HepG2 (cell line): ENCODE measurements around the gene REEP3. TPM values are rescaled to one million over a fixed set of nuclear protein-coding genes. Genes with fewer than 3 reads are reported as not detected.

ENCODE experiments used
- ATAC-seq: fragments of 200-7000 bp; cut with Tn5 transposase; 3 replicates; pipeline ENCODE4 v1.9.1; 2020; ENCODE audit warnings: mild to moderate bottlenecking, moderate library complexity
- BruUV-seq: library from RNA; stranded (reverse); fragments of 400-500 nt; replicated peaks from 2 replicates; lab custom pipeline; 2021; lab: Mats Ljungman, UMichigan
- CTCF ChIA-PET: fragments of 300-600 bp; formaldehyde crosslinking; extraction: SDS; loops from one replicate; lab custom pipeline; 2021; ENCODE audit warnings: low total read pairs, inconsistent platforms, low intra/inter-chr PET ratio; lab: Yijun Ruan, JAX
- POLR2A ChIA-PET: fragments of 350-600 bp; sonication (Branson Sonifier 250); formaldehyde crosslinking; loops from one replicate; lab custom pipeline; 2020; ENCODE audit warnings: antibody characterized with exemption, inconsistent platforms; lab: Yijun Ruan, JAX
- DNase-seq: peaks from one replicate; pipeline ENCODE4 v3.0.0-alpha.2; 2015; ENCODE audit warnings: low spot score
- FAIRE-seq: peaks from 3 replicates; lab custom pipeline; 2011; peaks lifted over from hg19 to GRCh38; lab: Jason Lieb, UNC
- H2AFZ ChIP-seq: one replicate; pipeline ENCODE4 v1.6.1; 2011; ENCODE audit warnings: low read length, inconsistent platforms
- H3K27ac ChIP-seq: fragments of 300-600 bp; 3 replicates; pipeline ENCODE4 v1.8.0; 2011; ENCODE audit warnings: mixed run types, mild to moderate bottlenecking, mixed read lengths, low read length, inconsistent platforms; ENCODE audit not compliant: insufficient read depth; ENCODE audit errors: extremely low read length
- H3K27me3 ChIP-seq, 2 experiments: fragments of 200-600 bp in 1 of 2; 2 replicates in 1 of 2; 3 replicates in 1 of 2; pipeline versions ENCODE4 v1.6.0 to v1.8.0; 2011; ENCODE audit warnings: low read length in 2 of 2, mild to moderate bottlenecking in 2 of 2, moderate library complexity in 2 of 2, inconsistent platforms in 1 of 2; ENCODE audit not compliant: insufficient read depth in 2 of 2, control insufficient read depth in 1 of 2
- H3K36me3 ChIP-seq, 2 experiments: fragments of 200-600 bp in 1 of 2; replicated peaks in 1 of 2; 2 replicates in 1 of 2; 3 replicates in 1 of 2; pipeline versions ENCODE4 v1.5.1 to v1.8.0; 2011; ENCODE audit warnings: low read length in 2 of 2, inconsistent platforms in 1 of 2; ENCODE audit not compliant: insufficient read depth in 2 of 2, control insufficient read depth in 1 of 2
- H3K4me1 ChIP-seq: 2 replicates; pipeline ENCODE4 v1.5.1; 2012; ENCODE audit warnings: low read length, inconsistent platforms; ENCODE audit not compliant: insufficient read depth
- H3K4me2 ChIP-seq: 2 replicates; pipeline ENCODE4 v1.6.0; 2011; ENCODE audit warnings: low read depth, low read length, inconsistent platforms
- H3K4me3 ChIP-seq, 3 experiments: fragments of 200-600 bp in 1 of 3; sonication (generic), shearing (Covaris generic) in 1 of 3; replicated peaks in 1 of 3; 2 replicates each; pipeline ENCODE4 v1.5.1; 2011 to 2016; ENCODE audit warnings: low read length in 3 of 3, inconsistent platforms in 2 of 3, low read depth in 2 of 3, mild to moderate bottlenecking in 2 of 3, control low read depth in 1 of 3, mixed read lengths in 1 of 3; ENCODE audit not compliant: insufficient read depth in 1 of 3
- H3K79me2 ChIP-seq: one replicate; pipeline ENCODE4 v1.6.1; 2011; ENCODE audit warnings: low read length, inconsistent platforms; ENCODE audit not compliant: insufficient read depth
- H3K9ac ChIP-seq: 2 replicates; pipeline ENCODE4 v1.6.0; 2011; ENCODE audit warnings: mild to moderate bottlenecking, low read depth, low read length, inconsistent platforms; ENCODE audit not compliant: insufficient read depth
- H3K9me3 ChIP-seq: 2 replicates; pipeline ENCODE4 v1.5.1; 2012; ENCODE audit warnings: mild to moderate bottlenecking, low read length
- H4K20me1 ChIP-seq: 2 replicates; pipeline ENCODE4 v1.6.0; 2011; ENCODE audit warnings: inconsistent platforms, mild to moderate bottlenecking, low read length, moderate library complexity; ENCODE audit not compliant: insufficient read depth
- FOXA3 ChIP-seq: IDR thresholded peaks from 2 replicates; pipeline ENCODE4 v1.6.1; 2016; ENCODE audit warnings: missing genetic modification reagents, missing compliant biosample characterization
- GABPB1 ChIP-seq: IDR thresholded peaks from 2 replicates; pipeline ENCODE4 v1.6.1; 2016; ENCODE audit warnings: mild to moderate bottlenecking, missing genetic modification reagents, moderate library complexity, missing compliant biosample characterization
- HNF4A ChIP-seq: sonication (generic); formaldehyde crosslinking; IDR thresholded peaks from 2 replicates; pipeline ENCODE4 v1.4.0; 2020; ENCODE audit warnings: missing genetic modification reagents
- NR2C2 ChIP-seq: sonication (generic); formaldehyde crosslinking; IDR thresholded peaks from 2 replicates; pipeline ENCODE4 v1.4.0; 2020; ENCODE audit warnings: missing genetic modification reagents, mild to moderate bottlenecking, moderate library complexity, borderline replicate concordance
- NR2F6 ChIP-seq, 2 experiments: IDR thresholded peaks; 2 replicates each; pipeline ENCODE4 v1.6.1; 2016; ENCODE audit warnings: antibody characterized with exemption in 1 of 2, mild to moderate bottlenecking in 1 of 2
- SALL1 ChIP-seq: sonication (generic); formaldehyde crosslinking; IDR thresholded peaks from 2 replicates; pipeline ENCODE4 v1.8.0; 2022; ENCODE audit warnings: mild to moderate bottlenecking, missing genetic modification reagents
- WIZ ChIP-seq: sonication (generic); formaldehyde crosslinking; IDR thresholded peaks from 2 replicates; pipeline ENCODE4 v1.5.1; 2020; ENCODE audit warnings: mild to moderate bottlenecking, missing genetic modification reagents
- ZNF12 ChIP-seq: sonication (generic); formaldehyde crosslinking; IDR thresholded peaks from 2 replicates; pipeline ENCODE4 v1.5.0; 2020; ENCODE audit warnings: missing genetic modification reagents
- ZNF17 ChIP-seq: sonication (generic); formaldehyde crosslinking; IDR thresholded peaks from 2 replicates; pipeline ENCODE4 v1.5.0; 2020; ENCODE audit warnings: mild to moderate bottlenecking, missing genetic modification reagents
- ZNF326 ChIP-seq: sonication (generic); formaldehyde crosslinking; IDR thresholded peaks from 2 replicates; pipeline ENCODE4 v1.4.0; 2020; ENCODE audit warnings: missing genetic modification reagents, borderline replicate concordance
- ZNF383 ChIP-seq: sonication (generic); formaldehyde crosslinking; IDR thresholded peaks from 2 replicates; pipeline ENCODE4 v1.4.0; 2020; ENCODE audit warnings: missing genetic modification reagents, mild to moderate bottlenecking, borderline replicate concordance
- ZNF775 ChIP-seq: sonication (generic); formaldehyde crosslinking; IDR thresholded peaks from 2 replicates; pipeline ENCODE4 v1.4.0; 2020; ENCODE audit warnings: missing genetic modification reagents, mild to moderate bottlenecking, moderate library complexity, borderline replicate concordance
- ZNF776 ChIP-seq: sonication (generic); formaldehyde crosslinking; IDR thresholded peaks from 2 replicates; pipeline ENCODE4 v1.4.0; 2020; ENCODE audit warnings: mild to moderate bottlenecking, missing genetic modification reagents
- WGBS: methylation state at CpG from one replicate; pipeline ENCODE4 v1.1.6; 2017; ENCODE audit warnings: low lambda C conversion rate; 5-methylcytosine and 5-hydroxymethylcytosine counted together
- in situ Hi-C: cut with HindIII; loops from 2 replicates; pipeline ENCODE4 v1.10.0; 2017; ENCODE audit warnings: low pct_unique_long_range_greater_than_20kb; ENCODE audit not compliant: extremely low pct_ligation_motif_present
- intact Hi-C: fragments of 100-400 bp; cut with micrococcal nuclease; formaldehyde crosslinking; loops from one replicate; pipeline ENCODE4 v1.10.0; 2022; ENCODE audit not compliant: unreplicated experiment
- polyA plus RNA-seq, 8 experiments: library from polyadenylated mRNA; depleted of rRNA in 3 of 8; stranded (reverse) in 7 of 8; unstranded in 1 of 8; fragments of >200 nt; fragmentation: Illumina TruSeq in 4 of 8; extraction: Trizol in 4 of 8; gene quantifications; 2 replicates each; pipeline versions ENCODE4 v1.2.1 to v1.2.3, GENCODE V29; 2011 to 2016; ENCODE audit warnings: low read depth in 4 of 8, missing spikeins in 1 of 8, mixed read lengths in 1 of 8; ENCODE audit not compliant: insufficient read depth in 1 of 8
- total RNA-seq, 5 experiments: library from RNA; depleted of rRNA; stranded (reverse); fragments of >200 nt; fragmentation: Illumina TruSeq; extraction: Trizol; gene quantifications; 2 replicates each; pipeline ENCODE4 v1.2.3, GENCODE V29; 2016; ENCODE audit warnings: low read depth in 1 of 5
- TF ChIP-seq, protein P1 (sequence below): sonication (generic); formaldehyde crosslinking; IDR thresholded peaks from 2 replicates; pipeline ENCODE4 v1.4.0; 2020; ENCODE audit warnings: missing genetic modification reagents, mild to moderate bottlenecking, borderline replicate concordance
- TF ChIP-seq, protein P2 (sequence below): sonication (generic); formaldehyde crosslinking; IDR thresholded peaks from 2 replicates; pipeline ENCODE4 v1.4.0; 2020; ENCODE audit warnings: mild to moderate bottlenecking, missing genetic modification reagents, borderline replicate concordance

REEP3 gene
- total and polyA plus RNA-seq, 2 of the 13 experiments (the other 11 are each of a cell fraction or from before 2014, with no cell fraction given) = 7.1 to 31.4 TPM

DNA sequence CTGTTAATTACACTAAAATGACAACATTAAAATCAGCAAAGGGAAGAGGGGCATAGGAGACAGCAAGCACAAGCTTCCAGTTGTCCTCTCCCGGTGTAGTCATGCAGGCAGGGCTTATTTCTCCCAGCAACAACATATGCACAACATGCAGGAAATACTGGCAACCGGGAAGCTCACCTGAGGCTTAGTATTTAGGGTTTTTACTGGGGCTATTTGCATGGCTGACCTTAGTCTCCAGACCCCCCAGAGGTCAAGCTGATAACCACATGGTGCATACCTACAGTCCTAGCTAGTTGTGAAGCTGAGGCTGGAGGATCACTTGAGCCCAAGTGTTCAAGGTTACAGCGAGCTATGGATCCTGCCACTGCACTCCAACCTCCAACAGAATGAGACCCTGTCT, 42.6 kb upstream of the REEP3 start:
- H3K9ac ChIP-seq = no peak overlapping the region
- H3K4me3 ChIP-seq = no peak overlapping the region
- no TSS peak for BruUV-seq
- peaks cover 39% of the 10 kb centered on the region for H3K4me1 ChIP-seq
- no peaks in the 10 kb centered on the region for H3K36me3 ChIP-seq
- in situ Hi-C loops = no loop called here
- 33% methylated on average over 3 of the region's 3 CpGs for WGBS
- no peak for DNase-seq
- H3K9me3 ChIP-seq = no peaks in the 10 kb centered on the region
- peaks cover 87% of the 10 kb centered on the region for H3K79me2 ChIP-seq
- no peak overlapping the region for H2AFZ ChIP-seq
- CTCF ChIA-PET = no interaction called here
- peak; percentile 95 for ATAC-seq
- intact Hi-C loops = loop anchor here (5.0 kb wide), 1 partner anchor 39 kb away; no protein-coding TSS in a partner anchor
- FAIRE-seq = peak; percentile 58
- POLR2A ChIA-PET = interaction anchor here (0.9 kb wide), 1 partner anchor 28 kb away, joined by 3 read pairs; no protein-coding TSS in a partner anchor
- H3K4me2 ChIP-seq = peak overlapping the region; percentile 46
- no peaks in the 10 kb centered on the region for H3K27me3 ChIP-seq
- H3K27ac ChIP-seq = peak overlapping the region; percentile 37
- H4K20me1 ChIP-seq = peaks cover 13% of the 10 kb centered on the region; the same call in 1 of the 2 replicates
- TF ChIP-seq, protein P1, sequence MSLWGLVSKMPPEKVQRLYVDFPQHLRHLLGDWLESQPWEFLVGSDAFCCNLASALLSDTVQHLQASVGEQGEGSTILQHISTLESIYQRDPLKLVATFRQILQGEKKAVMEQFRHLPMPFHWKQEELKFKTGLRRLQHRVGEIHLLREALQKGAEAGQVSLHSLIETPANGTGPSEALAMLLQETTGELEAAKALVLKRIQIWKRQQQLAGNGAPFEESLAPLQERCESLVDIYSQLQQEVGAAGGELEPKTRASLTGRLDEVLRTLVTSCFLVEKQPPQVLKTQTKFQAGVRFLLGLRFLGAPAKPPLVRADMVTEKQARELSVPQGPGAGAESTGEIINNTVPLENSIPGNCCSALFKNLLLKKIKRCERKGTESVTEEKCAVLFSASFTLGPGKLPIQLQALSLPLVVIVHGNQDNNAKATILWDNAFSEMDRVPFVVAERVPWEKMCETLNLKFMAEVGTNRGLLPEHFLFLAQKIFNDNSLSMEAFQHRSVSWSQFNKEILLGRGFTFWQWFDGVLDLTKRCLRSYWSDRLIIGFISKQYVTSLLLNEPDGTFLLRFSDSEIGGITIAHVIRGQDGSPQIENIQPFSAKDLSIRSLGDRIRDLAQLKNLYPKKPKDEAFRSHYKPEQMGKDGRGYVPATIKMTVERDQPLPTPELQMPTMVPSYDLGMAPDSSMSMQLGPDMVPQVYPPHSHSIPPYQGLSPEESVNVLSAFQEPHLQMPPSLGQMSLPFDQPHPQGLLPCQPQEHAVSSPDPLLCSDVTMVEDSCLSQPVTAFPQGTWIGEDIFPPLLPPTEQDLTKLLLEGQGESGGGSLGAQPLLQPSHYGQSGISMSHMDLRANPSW (CRISPR knock-in tag) = 0 out of 2 replicates have a peak, but pooled peaks have one; percentile 31
- TF ChIP-seq ZNF776 (CRISPR knock-in tag) = no peak
- TF ChIP-seq ZNF17 (CRISPR knock-in tag) = no peak
- TF ChIP-seq FOXA3 (CRISPR knock-in tag) = no peak
- no peak; the same call in 1 of the 2 replicates for TF ChIP-seq HNF4A (CRISPR knock-in tag)
- TF ChIP-seq, protein P2, sequence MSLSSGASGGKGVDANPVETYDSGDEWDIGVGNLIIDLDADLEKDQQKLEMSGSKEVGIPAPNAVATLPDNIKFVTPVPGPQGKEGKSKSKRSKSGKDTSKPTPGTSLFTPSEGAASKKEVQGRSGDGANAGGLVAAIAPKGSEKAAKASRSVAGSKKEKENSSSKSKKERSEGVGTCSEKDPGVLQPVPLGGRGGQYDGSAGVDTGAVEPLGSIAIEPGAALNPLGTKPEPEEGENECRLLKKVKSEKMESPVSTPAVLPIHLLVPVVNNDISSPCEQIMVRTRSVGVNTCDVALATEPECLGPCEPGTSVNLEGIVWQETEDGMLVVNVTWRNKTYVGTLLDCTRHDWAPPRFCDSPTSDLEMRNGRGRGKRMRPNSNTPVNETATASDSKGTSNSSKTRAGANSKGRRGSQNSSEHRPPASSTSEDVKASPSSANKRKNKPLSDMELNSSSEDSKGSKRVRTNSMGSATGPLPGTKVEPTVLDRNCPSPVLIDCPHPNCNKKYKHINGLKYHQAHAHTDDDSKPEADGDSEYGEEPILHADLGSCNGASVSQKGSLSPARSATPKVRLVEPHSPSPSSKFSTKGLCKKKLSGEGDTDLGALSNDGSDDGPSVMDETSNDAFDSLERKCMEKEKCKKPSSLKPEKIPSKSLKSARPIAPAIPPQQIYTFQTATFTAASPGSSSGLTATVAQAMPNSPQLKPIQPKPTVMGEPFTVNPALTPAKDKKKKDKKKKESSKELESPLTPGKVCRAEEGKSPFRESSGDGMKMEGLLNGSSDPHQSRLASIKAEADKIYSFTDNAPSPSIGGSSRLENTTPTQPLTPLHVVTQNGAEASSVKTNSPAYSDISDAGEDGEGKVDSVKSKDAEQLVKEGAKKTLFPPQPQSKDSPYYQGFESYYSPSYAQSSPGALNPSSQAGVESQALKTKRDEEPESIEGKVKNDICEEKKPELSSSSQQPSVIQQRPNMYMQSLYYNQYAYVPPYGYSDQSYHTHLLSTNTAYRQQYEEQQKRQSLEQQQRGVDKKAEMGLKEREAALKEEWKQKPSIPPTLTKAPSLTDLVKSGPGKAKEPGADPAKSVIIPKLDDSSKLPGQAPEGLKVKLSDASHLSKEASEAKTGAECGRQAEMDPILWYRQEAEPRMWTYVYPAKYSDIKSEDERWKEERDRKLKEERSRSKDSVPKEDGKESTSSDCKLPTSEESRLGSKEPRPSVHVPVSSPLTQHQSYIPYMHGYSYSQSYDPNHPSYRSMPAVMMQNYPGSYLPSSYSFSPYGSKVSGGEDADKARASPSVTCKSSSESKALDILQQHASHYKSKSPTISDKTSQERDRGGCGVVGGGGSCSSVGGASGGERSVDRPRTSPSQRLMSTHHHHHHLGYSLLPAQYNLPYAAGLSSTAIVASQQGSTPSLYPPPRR (CRISPR knock-in tag) = no peak
- TF ChIP-seq ZNF326 = no peak
- peak; percentile 23; the same call in 1 of the 2 replicates for TF ChIP-seq SALL1
- TF ChIP-seq NR2F6 (IDR thresholded peaks at IDR 0.05) = peak; percentile 67
- TF ChIP-seq NR2F6 (CRISPR knock-in tag; IDR thresholded peaks at IDR 0.05) = peak; percentile 85
- no peak for TF ChIP-seq GABPB1 (CRISPR knock-in tag)
- no peak for TF ChIP-seq ZNF383
- 0 out of 2 replicates have a peak, but pooled peaks have one; percentile 22 for TF ChIP-seq NR2C2 (CRISPR knock-in tag)
- no peak for TF ChIP-seq ZNF775 (CRISPR knock-in tag)
- TF ChIP-seq ZNF12 (CRISPR knock-in tag) = peak; percentile 40; the same call in 1 of the 2 replicates
- peak; percentile 25; the same call in 1 of the 2 replicates for TF ChIP-seq WIZ
